ENCODE data around the gene PTP4A1. TPM values are rescaled to one million over a fixed set of nuclear protein-coding genes. Genes with fewer than 3 reads are reported as not detected.
"Not testable (repeated sequence)": the region's sequence is repeated elsewhere in the genome, so short reads cannot be mapped to it uniquely, and the experiment has no call there.

PTP4A1 gene
- total RNA-seq = 10 to 100 TPM; 11.5 to 26.7 TPM

GRCh38 chr6:63572044-63572746, at the start of gene PTP4A1, which contains the start of gene LOC128125822:
TSS of gene PTP4A1 (plus strand) at chr6:63572480. CDS start at chr6:63576881, 4,401 bp downstream.
TSS of gene LOC128125822 (plus strand) at chr6:63572480.
- ATAC-seq = peak; percentile 86
- H3K4me1 ChIP-seq = peaks cover 49% of the 10 kb centered on the region
- TF ChIP-seq CTCF (IDR thresholded peaks at IDR 0.05) = no peak
- peak; percentile 99 to 100 (median 100) for TF ChIP-seq POLR2A (IDR thresholded peaks at IDR 0.05)
- peak within 1 kb of the TSS; percentile 62 to 99 for H3K4me3 ChIP-seq
- DNase-seq = peak; percentile 98 to 99 (median 99)
- no peaks in the 10 kb centered on the region for H3K9me3 ChIP-seq
- WGBS, 2 donors = 0 to 1% methylated on average over 16 to 73 of the region's 73 CpGs
- H3K27me3 ChIP-seq = no peaks in the 10 kb centered on the region
- intact Hi-C loops (cut with DNase I) = no loop called here
- H3K27ac ChIP-seq = peak within 1 kb of the TSS; percentile 99 to 100 (median 100)
- H3K36me3 ChIP-seq (replicated peaks in 1 of 2; ENCODE audit: insufficient read depth in 1 of 2, low read depth in 2 of 2) = peaks cover 0 to 2% of the 10 kb centered on the region in 2 donors

- Histone ChIP-seq H3K27ac (peak overlapping the region in 2 of 4 donors; percentile 47 to 68), H3K4me1 (peaks cover 48% of the 10 kb centered on the region)
- H3K9me3 ChIP-seq; intact Hi-C loops (cut with DNase I); H3K36me3 ChIP-seq (replicated peaks in 1 of 2; ENCODE audit: insufficient read depth in 1 of 2, low read depth in 2 of 2); ATAC-seq; DNase-seq; H3K27me3 ChIP-seq; H3K4me3 ChIP-seq: not testable (repeated sequence)
- 88 to 95% methylated on average over 7 of the region's 7 CpGs for WGBS, 2 donors
Observed at GRCh38 chr6:63522911-63523287, 49.4 kb upstream of the PTP4A1 start.

- ATAC-seq (no peak), DNase-seq (no peak)
- Histone ChIP-seq H3K4me1 (peaks cover 46% of the 10 kb centered on the region), H3K27me3 (no peaks in the 10 kb centered on the region), H3K27ac (no peak overlapping the region), H3K9me3 (no peaks in the 10 kb centered on the region), H3K4me3 (no peak overlapping the region), H3K36me3 (replicated peaks in 1 of 2; ENCODE audit: insufficient read depth in 1 of 2, low read depth in 2 of 2) (no peaks in the 10 kb centered on the region)
- 94 to 96% methylated on average over 4 of the region's 4 CpGs for WGBS, 2 donors
- TF ChIP-seq POLR2A (IDR thresholded peaks at IDR 0.05) (no peak), CTCF (IDR thresholded peaks at IDR 0.05) (no peak)
- intact Hi-C loops (cut with DNase I) = no loop called here
Observed at GRCh38 chr6:63523630-63524029, 48.6 kb upstream of the PTP4A1 start.

GRCh38 chr6:63525186-63525878, 46.9 kb upstream of the PTP4A1 start:
- no peak overlapping the region for H3K4me3 ChIP-seq
- ATAC-seq (no peak), DNase-seq (no peak)
- no peaks in the 10 kb centered on the region for H3K9me3 ChIP-seq
- WGBS, 2 donors = 76 to 83% methylated on average over 7 of the region's 7 CpGs
- H3K36me3 ChIP-seq (replicated peaks in 1 of 2; ENCODE audit: insufficient read depth in 1 of 2, low read depth in 2 of 2) = no peaks in the 10 kb centered on the region
- peak overlapping the region in 1 of 4 donors; percentile 20 for H3K27ac ChIP-seq
- H3K4me1 ChIP-seq = peaks cover 36% of the 10 kb centered on the region
- intact Hi-C loops (cut with DNase I) = no loop called here
- TF ChIP-seq POLR2A (IDR thresholded peaks at IDR 0.05) (no peak), CTCF (IDR thresholded peaks at IDR 0.05) (no peak)
- no peaks in the 10 kb centered on the region for H3K27me3 ChIP-seq

- no peaks in the 10 kb centered on the region for H3K9me3 ChIP-seq
- H3K4me1 ChIP-seq = peaks cover 29% of the 10 kb centered on the region
- intact Hi-C loops (cut with DNase I) = no loop called here
- TF ChIP-seq POLR2A (IDR thresholded peaks at IDR 0.05) (no peak), CTCF (IDR thresholded peaks at IDR 0.05) (no peak)
- H3K4me3 ChIP-seq = no peak overlapping the region
- no peaks in the 10 kb centered on the region for H3K27me3 ChIP-seq
- H3K36me3 ChIP-seq (replicated peaks in 1 of 2; ENCODE audit: insufficient read depth in 1 of 2, low read depth in 2 of 2) = no peaks in the 10 kb centered on the region
- DNase-seq = no peak
- no peak for ATAC-seq
- H3K27ac ChIP-seq = peak overlapping the region in 2 of 4 donors; percentile 50 to 78
Observed at GRCh38 chr6:63526931-63527330, 45.3 kb upstream of the PTP4A1 start.

All from body of pancreas (tissue), 4 donors.